ENCODE measurements around the gene KDSR. TPM values are rescaled to one million over a fixed set of nuclear protein-coding genes. Genes with fewer than 3 reads are reported as not detected.

KDSR gene
- total RNA-seq, 2 donors from 2014 or later = 94.8 to 140 TPM

- no peak for ATAC-seq (replicated peaks)
- Mint-ChIP-seq H3K4me3 (peak overlapping the region; percentile 92), H3K36me3 (ENCODE audit: low read depth) (peaks cover 33% of the 10 kb centered on the region), H3K27ac (peak overlapping the region; percentile 93), H3K27me3 (no peaks in the 10 kb centered on the region), H3K4me1 (peaks cover 15% of the 10 kb centered on the region), H3K9me3 (no peaks in the 10 kb centered on the region)
Measured at GRCh38 chr18:63321291-63321690, 45.7 kb downstream of the KDSR start.

GRCh38 chr18:63320975-63321265 lies 46.1 kb downstream of the KDSR start:
- peaks cover 15% of the 10 kb centered on the region for H3K4me1 Mint-ChIP-seq
- peaks cover 37% of the 10 kb centered on the region for H3K36me3 Mint-ChIP-seq (ENCODE audit: low read depth)
- ATAC-seq (replicated peaks) = no peak
- peak overlapping the region; percentile 93 for H3K27ac Mint-ChIP-seq
- H3K27me3 Mint-ChIP-seq = no peaks in the 10 kb centered on the region
- H3K9me3 Mint-ChIP-seq = no peaks in the 10 kb centered on the region
- peak overlapping the region; percentile 92 for H3K4me3 Mint-ChIP-seq

GRCh38 chr18:63320123-63320974 lies 46.7 kb downstream of the KDSR start:
- H3K9me3 Mint-ChIP-seq = no peaks in the 10 kb centered on the region
- peaks cover 15% of the 10 kb centered on the region for H3K4me1 Mint-ChIP-seq
- peak overlapping the region; percentile 93 for H3K27ac Mint-ChIP-seq
- H3K27me3 Mint-ChIP-seq = no peaks in the 10 kb centered on the region
- peak overlapping the region; percentile 92 for H3K4me3 Mint-ChIP-seq
- peak; percentile 74 for ATAC-seq (replicated peaks)
- H3K36me3 Mint-ChIP-seq (ENCODE audit: low read depth) = peaks cover 42% of the 10 kb centered on the region

GRCh38 chr18:63319383-63320122 lies 47.5 kb downstream of the KDSR start, which contains the start of gene BCL2:
BCL2 (minus strand) TSS chr18:63319769.
- peak within 1 kb of the TSS; percentile 92 for H3K4me3 Mint-ChIP-seq
- no peaks in the 10 kb centered on the region for H3K27me3 Mint-ChIP-seq
- ATAC-seq (replicated peaks) = peak; percentile 18
- H3K9me3 Mint-ChIP-seq = no peaks in the 10 kb centered on the region
- H3K4me1 Mint-ChIP-seq = peaks cover 23% of the 10 kb centered on the region
- H3K36me3 Mint-ChIP-seq (ENCODE audit: low read depth) = peaks cover 50% of the 10 kb centered on the region
- H3K27ac Mint-ChIP-seq = peak within 1 kb of the TSS; percentile 93

GRCh38 chr18:63318889-63319382 lies 48.1 kb downstream of the KDSR start:
- H3K36me3 Mint-ChIP-seq (ENCODE audit: low read depth) = peaks cover 57% of the 10 kb centered on the region
- peak overlapping the region; percentile 93 for H3K27ac Mint-ChIP-seq
- H3K4me3 Mint-ChIP-seq = peak overlapping the region; percentile 92
- no peaks in the 10 kb centered on the region for H3K9me3 Mint-ChIP-seq
- H3K27me3 Mint-ChIP-seq = no peaks in the 10 kb centered on the region
- no peak for ATAC-seq (replicated peaks)
- peaks cover 28% of the 10 kb centered on the region for H3K4me1 Mint-ChIP-seq

GRCh38 chr18:63317982-63318888 lies 48.8 kb downstream of the KDSR start:
- peak overlapping the region; percentile 93 for H3K27ac Mint-ChIP-seq
- H3K27me3 Mint-ChIP-seq = no peaks in the 10 kb centered on the region
- no peaks in the 10 kb centered on the region for H3K9me3 Mint-ChIP-seq
- H3K36me3 Mint-ChIP-seq (ENCODE audit: low read depth) = peaks cover 64% of the 10 kb centered on the region
- H3K4me3 Mint-ChIP-seq = peak overlapping the region; percentile 92
- peaks cover 29% of the 10 kb centered on the region for H3K4me1 Mint-ChIP-seq
- peak; percentile 58 for ATAC-seq (replicated peaks)

- H3K9me3 Mint-ChIP-seq = no peaks in the 10 kb centered on the region
- peak overlapping the region; percentile 93 for H3K27ac Mint-ChIP-seq
- H3K27me3 Mint-ChIP-seq = no peaks in the 10 kb centered on the region
- ATAC-seq (replicated peaks) = no peak
- H3K4me1 Mint-ChIP-seq = peaks cover 28% of the 10 kb centered on the region
- peaks cover 70% of the 10 kb centered on the region for H3K36me3 Mint-ChIP-seq (ENCODE audit: low read depth)
- peak overlapping the region; percentile 92 for H3K4me3 Mint-ChIP-seq
Measured at GRCh38 chr18:63317556-63317946, 49.5 kb downstream of the KDSR start.

- no peaks in the 10 kb centered on the region for H3K9me3 Mint-ChIP-seq
- peaks cover 77% of the 10 kb centered on the region for H3K36me3 Mint-ChIP-seq (ENCODE audit: low read depth)
- no peaks in the 10 kb centered on the region for H3K27me3 Mint-ChIP-seq
- ATAC-seq (replicated peaks) = no peak
- H3K27ac Mint-ChIP-seq = peak overlapping the region; percentile 93
- H3K4me1 Mint-ChIP-seq = peaks cover 27% of the 10 kb centered on the region
- H3K4me3 Mint-ChIP-seq = peak overlapping the region; percentile 92
Measured at GRCh38 chr18:63316612-63317555, 50.1 kb downstream of the KDSR start.

- no peak for ATAC-seq (replicated peaks)
- H3K27ac Mint-ChIP-seq = peak overlapping the region; percentile 93
- peaks cover 87% of the 10 kb centered on the region for H3K36me3 Mint-ChIP-seq (ENCODE audit: low read depth)
- no peaks in the 10 kb centered on the region for H3K9me3 Mint-ChIP-seq
- H3K4me1 Mint-ChIP-seq = peaks cover 37% of the 10 kb centered on the region
- no peaks in the 10 kb centered on the region for H3K27me3 Mint-ChIP-seq
- H3K4me3 Mint-ChIP-seq = peak overlapping the region; percentile 92
Measured at GRCh38 chr18:63315876-63316275, 51.1 kb downstream of the KDSR start.

- H3K36me3 Mint-ChIP-seq (ENCODE audit: low read depth) = peaks cover 94% of the 10 kb centered on the region
- H3K4me1 Mint-ChIP-seq = peaks cover 43% of the 10 kb centered on the region
- H3K9me3 Mint-ChIP-seq = no peaks in the 10 kb centered on the region
- H3K4me3 Mint-ChIP-seq = peak overlapping the region; percentile 92
- no peak for ATAC-seq (replicated peaks)
- peak overlapping the region; percentile 93 for H3K27ac Mint-ChIP-seq
- H3K27me3 Mint-ChIP-seq = no peaks in the 10 kb centered on the region
Measured at GRCh38 chr18:63315131-63315662, 51.8 kb downstream of the KDSR start.

- H3K9me3 Mint-ChIP-seq = no peaks in the 10 kb centered on the region
- H3K4me1 Mint-ChIP-seq = peaks cover 51% of the 10 kb centered on the region
- no peak for ATAC-seq (replicated peaks)
- H3K36me3 Mint-ChIP-seq (ENCODE audit: low read depth) = peaks cover 99% of the 10 kb centered on the region
- peak overlapping the region; percentile 92 for H3K4me3 Mint-ChIP-seq
- H3K27ac Mint-ChIP-seq = peak overlapping the region; percentile 93
- H3K27me3 Mint-ChIP-seq = no peaks in the 10 kb centered on the region
Measured at GRCh38 chr18:63314062-63314790, 52.8 kb downstream of the KDSR start.

- Mint-ChIP-seq H3K4me3 (peak overlapping the region; percentile 92), H3K27me3 (no peaks in the 10 kb centered on the region), H3K27ac (peak overlapping the region; percentile 51), H3K36me3 (ENCODE audit: low read depth) (peaks cover 96% of the 10 kb centered on the region), H3K9me3 (no peaks in the 10 kb centered on the region), H3K4me1 (peaks cover 52% of the 10 kb centered on the region)
- ATAC-seq (replicated peaks) = no peak
Measured at GRCh38 chr18:63313396-63313917, 53.5 kb downstream of the KDSR start.

Data from activated T-helper 17 cell treated with anti-CD3 and anti-CD28 coated beads, Interleukin-2, amount 50 U/mL, for 72 hours (primary cell).